OCI-LY3 (cell line): ENCODE data around the gene FBXW8.

Experiments used
- H2AFZ ChIP-seq: fragments of 200-600, 300-600 bp; shearing (Covaris generic); 2 replicates; pipeline ENCODE4 v1.6.0; 2014; ENCODE audit warnings: antibody characterized with exemption, low read depth, low read length
- H3K27ac ChIP-seq: fragments of 200-600, 300-600 bp; sonication (generic); 2 replicates; pipeline ENCODE4 v1.5.1; 2014; ENCODE audit warnings: mild to moderate bottlenecking, low read length, moderate library complexity, mixed read lengths
- H3K27me3 ChIP-seq: fragments of 200-600, 300-600 bp; sonication (generic); 2 replicates; pipeline ENCODE4 v1.6.1; 2014; ENCODE audit warnings: low read depth, low read length, mixed read lengths
- H3K36me3 ChIP-seq: fragments of 200-600, 300-600 bp; sonication (generic); replicated peaks from 2 replicates; pipeline ENCODE3; 2014; ENCODE audit warnings: low read depth, low read length, mixed read lengths
- H3K4me1 ChIP-seq: fragments of 300-600, 200-600 bp; sonication (generic); 2 replicates; pipeline ENCODE4 v1.6.1; 2014; ENCODE audit warnings: low read length, mixed read lengths
- H3K4me2 ChIP-seq: fragments of 200-600, 300-600 bp; sonication (generic); 2 replicates; pipeline ENCODE4 v1.6.1; 2014; ENCODE audit warnings: low read length, mixed read lengths
- H3K4me3 ChIP-seq: fragments of 300-600, 200-600 bp; sonication (generic); 2 replicates; pipeline ENCODE4 v1.5.1; 2014; ENCODE audit warnings: antibody characterized with exemption, mild to moderate bottlenecking, low read length, moderate library complexity
- H3K79me2 ChIP-seq: fragments of 300-600, 200-600 bp; shearing (Covaris generic); 2 replicates; pipeline ENCODE4 v1.6.1; 2014; ENCODE audit warnings: mild to moderate bottlenecking, low read length, mixed read lengths
- H3K9ac ChIP-seq: fragments of 300-600, 200-600 bp; shearing (Covaris generic); 2 replicates; pipeline ENCODE4 v1.6.0; 2014; ENCODE audit warnings: mild to moderate bottlenecking, low read length, moderate library complexity
- H3K9me3 ChIP-seq: fragments of 200-600, 300-600 bp; shearing (Covaris generic); 2 replicates; pipeline ENCODE4 v1.6.1; 2014; ENCODE audit warnings: low read length, mixed read lengths; ENCODE audit not compliant: insufficient read depth
- H4K20me1 ChIP-seq: fragments of 200-600, 300-600 bp; sonication (generic); 2 replicates; pipeline ENCODE4 v1.6.1; 2016; ENCODE audit warnings: low read length, mixed read lengths; ENCODE audit not compliant: insufficient read depth
- EZH2phosphoT487 ChIP-seq: fragments of 200-600 bp; shearing (Covaris generic); IDR thresholded peaks from 2 replicates; pipeline ENCODE4 v1.6.1; 2018; ENCODE audit warnings: antibody characterized with exemption, mixed run types, low read depth
- TF ChIP-seq, protein P1 (sequence below): fragments of 200-600, 300-600 bp; sonication (generic); IDR thresholded peaks from 2 replicates; pipeline ENCODE4 v1.5.1; 2014; ENCODE audit warnings: antibody characterized with exemption, low read length, low read depth

The FBXW8 gene

DNA sequence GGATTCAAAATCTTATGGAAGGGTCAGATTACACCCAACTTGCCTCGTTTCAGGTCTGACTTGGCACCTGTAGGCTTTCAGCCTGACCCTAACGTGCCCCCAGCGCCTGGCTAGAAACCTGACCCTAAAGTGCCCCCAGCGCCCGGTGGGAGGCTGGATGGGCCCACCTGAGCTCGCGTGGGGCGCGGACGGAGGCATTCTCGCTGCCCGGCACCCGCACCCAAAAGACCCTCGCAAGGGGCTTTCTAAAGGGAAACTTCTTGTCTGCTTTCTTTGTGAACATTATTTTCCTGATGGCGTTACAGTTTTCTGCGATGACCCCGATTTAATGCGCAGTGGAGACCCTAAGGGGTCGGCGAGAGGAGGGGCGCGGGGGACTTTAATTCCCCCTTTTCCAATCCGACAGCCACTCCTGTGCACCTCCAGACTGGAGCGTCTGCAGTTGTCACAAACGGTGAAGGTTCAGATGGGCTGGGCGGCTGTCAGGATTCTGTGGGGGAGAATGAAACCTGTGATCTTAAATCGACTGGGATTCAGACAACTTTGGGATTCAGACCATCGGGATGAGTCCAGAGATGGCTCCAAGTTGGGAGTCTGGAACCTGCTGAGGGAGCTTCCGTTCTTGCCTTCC is 28.8 kb upstream of the FBXW8 start:
- Histone ChIP-seq H3K27ac (no peak overlapping the region), H3K9me3 (no peaks in the 10 kb centered on the region), H3K27me3 (peaks cover 16% of the 10 kb centered on the region), H3K4me1 (no peaks in the 10 kb centered on the region), H3K36me3 (no peaks in the 10 kb centered on the region), H4K20me1 (no peaks in the 10 kb centered on the region), H3K4me3 (no peak overlapping the region), H3K79me2 (no peaks in the 10 kb centered on the region), H2AFZ (no peak overlapping the region), H3K9ac (no peak overlapping the region), H3K4me2 (no peak overlapping the region)
- no peak for TF ChIP-seq EZH2phosphoT487
- TF ChIP-seq, protein P1, sequence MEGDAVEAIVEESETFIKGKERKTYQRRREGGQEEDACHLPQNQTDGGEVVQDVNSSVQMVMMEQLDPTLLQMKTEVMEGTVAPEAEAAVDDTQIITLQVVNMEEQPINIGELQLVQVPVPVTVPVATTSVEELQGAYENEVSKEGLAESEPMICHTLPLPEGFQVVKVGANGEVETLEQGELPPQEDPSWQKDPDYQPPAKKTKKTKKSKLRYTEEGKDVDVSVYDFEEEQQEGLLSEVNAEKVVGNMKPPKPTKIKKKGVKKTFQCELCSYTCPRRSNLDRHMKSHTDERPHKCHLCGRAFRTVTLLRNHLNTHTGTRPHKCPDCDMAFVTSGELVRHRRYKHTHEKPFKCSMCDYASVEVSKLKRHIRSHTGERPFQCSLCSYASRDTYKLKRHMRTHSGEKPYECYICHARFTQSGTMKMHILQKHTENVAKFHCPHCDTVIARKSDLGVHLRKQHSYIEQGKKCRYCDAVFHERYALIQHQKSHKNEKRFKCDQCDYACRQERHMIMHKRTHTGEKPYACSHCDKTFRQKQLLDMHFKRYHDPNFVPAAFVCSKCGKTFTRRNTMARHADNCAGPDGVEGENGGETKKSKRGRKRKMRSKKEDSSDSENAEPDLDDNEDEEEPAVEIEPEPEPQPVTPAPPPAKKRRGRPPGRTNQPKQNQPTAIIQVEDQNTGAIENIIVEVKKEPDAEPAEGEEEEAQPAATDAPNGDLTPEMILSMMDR = no peak

DNA sequence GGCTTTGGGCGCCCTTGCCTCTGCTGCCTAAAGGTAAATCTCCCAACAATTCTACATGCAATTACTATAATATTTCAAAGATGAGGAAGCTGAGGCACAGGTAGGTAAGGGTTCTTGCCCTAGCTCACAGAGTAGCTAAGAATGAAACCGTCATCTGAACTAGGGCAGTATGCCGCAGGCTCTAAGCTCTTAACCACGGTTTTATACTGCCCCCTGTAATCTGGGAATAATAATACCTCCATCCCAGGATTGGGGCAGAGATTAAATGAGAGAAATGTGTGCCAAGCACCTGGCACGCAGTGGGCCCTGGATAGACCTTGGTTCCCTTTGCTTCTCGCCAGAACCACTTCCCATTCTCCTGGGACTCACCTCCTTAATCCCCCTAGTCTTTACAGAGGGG is 28.0 kb upstream of the FBXW8 start:
- H3K4me2 ChIP-seq = no peak overlapping the region
- H3K27me3 ChIP-seq = peaks cover 20% of the 10 kb centered on the region

DNA sequence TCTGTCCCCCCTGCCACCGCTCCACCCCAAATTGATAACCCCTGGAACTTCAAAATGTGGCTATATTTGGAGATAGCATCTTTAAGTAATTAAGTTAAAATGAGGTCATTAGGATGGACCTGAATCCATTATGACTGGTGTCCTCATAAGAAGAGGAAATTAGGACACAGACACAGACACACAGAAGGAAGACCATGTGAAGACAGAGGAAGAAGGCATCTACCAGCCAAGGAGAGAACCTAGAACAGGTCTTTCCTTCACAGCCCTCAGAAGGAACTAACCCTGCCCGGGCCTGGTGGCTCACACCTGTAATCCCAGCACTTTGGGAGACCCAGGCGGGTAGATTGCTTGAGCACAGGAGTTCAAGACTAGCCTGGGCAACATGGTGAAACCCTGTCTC is 25.9 kb upstream of the FBXW8 start:
- Histone ChIP-seq H3K4me3 (no peak overlapping the region), H3K4me2 (no peak overlapping the region), H3K9ac (no peak overlapping the region), H3K9me3 (no peaks in the 10 kb centered on the region), H3K27me3 (peaks cover 20% of the 10 kb centered on the region), H4K20me1 (no peaks in the 10 kb centered on the region), H3K4me1 (no peaks in the 10 kb centered on the region), H2AFZ (no peak overlapping the region), H3K36me3 (no peaks in the 10 kb centered on the region), H3K79me2 (no peaks in the 10 kb centered on the region), H3K27ac (no peak overlapping the region)
- TF ChIP-seq EZH2phosphoT487 = no peak
- TF ChIP-seq, protein P1 = no peak

More for the DNA sequence above, 28.0 kb upstream of the FBXW8 start:
- Histone ChIP-seq H3K79me2 (no peaks in the 10 kb centered on the region), H4K20me1 (no peaks in the 10 kb centered on the region), H3K36me3 (no peaks in the 10 kb centered on the region), H3K9me3 (no peaks in the 10 kb centered on the region), H3K9ac (no peak overlapping the region), H3K27ac (no peak overlapping the region), H3K4me3 (no peak overlapping the region), H2AFZ (no peak overlapping the region), H3K4me1 (no peaks in the 10 kb centered on the region)
- TF ChIP-seq EZH2phosphoT487 = no peak
- TF ChIP-seq, protein P1 = peak; percentile 24; the same call in 1 of the 2 replicates

DNA sequence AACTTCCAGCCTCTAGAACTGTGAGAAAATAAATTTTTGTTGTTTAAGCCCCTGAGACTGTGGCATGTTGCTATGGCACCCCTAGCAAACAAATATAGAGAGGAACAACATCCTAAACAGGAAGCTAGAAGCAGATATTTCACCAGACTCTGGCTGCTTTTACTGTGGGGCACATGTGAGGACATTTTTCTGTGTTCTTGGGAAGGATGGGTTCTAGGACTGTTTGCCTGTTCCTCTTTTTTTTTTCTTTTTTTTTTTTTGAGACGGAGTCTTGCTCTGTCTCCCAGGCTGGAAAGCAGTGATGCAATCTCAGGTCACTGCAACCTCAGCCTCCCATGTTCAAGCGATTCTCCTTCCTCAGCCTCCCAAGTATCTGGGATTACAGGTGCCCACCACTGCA is 25.3 kb upstream of the FBXW8 start:
- H3K36me3 ChIP-seq = no peaks in the 10 kb centered on the region
- no peak overlapping the region for H3K4me2 ChIP-seq
- peaks cover 18% of the 10 kb centered on the region for H3K27me3 ChIP-seq
- H3K4me1 ChIP-seq = no peaks in the 10 kb centered on the region
- no peaks in the 10 kb centered on the region for H4K20me1 ChIP-seq
- no peak overlapping the region for H3K27ac ChIP-seq
- H3K4me3 ChIP-seq = no peak overlapping the region
- H3K79me2 ChIP-seq = no peaks in the 10 kb centered on the region
- H3K9me3 ChIP-seq = no peaks in the 10 kb centered on the region
- H3K9ac ChIP-seq = no peak overlapping the region
- no peak for TF ChIP-seq EZH2phosphoT487
- TF ChIP-seq, protein P1 = no peak
- no peak overlapping the region for H2AFZ ChIP-seq
